Stimulated activated CD8-positive, alpha-beta memory T cell treated with anti-CD3 and anti-CD28 coated beads, Interleukin-7, amount 100 ng/mL, for 48 hours (primary cell): ENCODE data around the gene MTA3.
A peak's percentile ranks its signal among the peaks of the same experiment; 100 is the strongest.

Source experiments
- DNase-seq, 2 donors: peaks; one replicate each; pipeline ENCODE4 v3.0.0-alpha.2; 2020; ENCODE audit warnings: low read depth in 1 of 2; ENCODE audit errors: extremely low read depth in 1 of 2

MTA3 gene

DNA sequence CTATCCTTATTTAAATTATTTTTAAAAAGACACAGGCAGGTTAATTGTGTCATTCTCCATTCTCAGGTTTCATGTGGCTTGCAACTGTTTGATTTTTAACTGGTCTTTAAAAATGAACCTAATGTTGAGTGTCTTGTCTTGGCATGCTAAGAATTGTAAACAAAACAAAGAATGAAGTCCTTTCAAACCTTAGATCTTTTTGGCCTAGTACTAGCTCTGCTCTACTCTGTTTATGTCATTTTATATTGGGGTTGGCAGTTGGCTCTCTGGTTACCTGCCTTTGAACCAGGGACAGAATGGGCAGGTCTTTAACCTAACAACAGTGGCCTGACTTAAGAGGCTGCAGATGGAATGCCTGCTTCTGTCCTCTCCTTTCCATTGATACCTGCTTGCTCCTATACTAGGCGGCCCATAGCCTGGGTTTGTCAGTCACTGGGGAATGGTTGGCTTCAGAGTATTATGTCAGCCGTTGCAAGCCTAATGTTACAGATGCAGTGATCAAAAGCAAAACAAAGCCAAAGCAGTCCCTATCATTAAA, 85.5 kb downstream of the MTA3 start:
- DNase-seq: no peak

DNA sequence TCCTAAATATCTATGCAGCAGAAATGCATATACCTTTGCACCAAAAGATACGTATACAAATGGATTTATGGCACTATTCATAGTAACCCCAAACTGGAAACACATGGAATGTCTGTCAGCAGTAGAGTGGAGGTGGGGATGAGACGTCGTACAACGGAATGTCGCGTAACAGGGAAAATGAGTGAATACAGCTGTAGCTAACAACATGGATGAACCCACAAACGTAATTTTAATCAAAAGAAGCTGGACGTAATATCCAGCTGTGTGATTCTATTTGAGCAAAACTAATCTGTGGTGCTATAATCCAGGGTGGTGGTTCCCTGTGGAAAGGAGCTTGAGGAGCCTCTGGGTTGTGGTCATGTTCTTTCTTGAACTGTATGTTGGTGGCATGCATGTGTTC, 89.9 kb downstream of the MTA3 start:
- DNase-seq: no peak

DNA sequence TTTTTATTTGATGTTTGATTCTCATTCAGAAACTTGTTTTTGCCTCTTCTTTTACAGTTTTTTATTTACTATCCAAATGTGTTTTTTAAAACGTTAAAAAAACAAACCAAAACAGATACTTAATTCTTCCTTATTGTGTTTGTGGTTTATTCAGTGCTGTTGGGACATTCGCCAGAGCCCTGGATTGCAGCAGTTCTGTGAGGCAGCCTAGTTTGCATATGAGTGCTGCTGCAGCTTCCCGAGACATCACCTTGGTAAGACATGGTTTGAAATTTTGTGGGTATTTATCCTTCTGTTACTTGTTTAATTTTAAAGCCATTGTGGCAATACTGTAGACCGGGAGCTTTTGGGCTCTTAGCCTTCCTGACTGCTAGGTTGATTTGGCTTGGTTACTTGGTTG, 91.2 kb downstream of the MTA3 start:
- no peak for DNase-seq

DNA sequence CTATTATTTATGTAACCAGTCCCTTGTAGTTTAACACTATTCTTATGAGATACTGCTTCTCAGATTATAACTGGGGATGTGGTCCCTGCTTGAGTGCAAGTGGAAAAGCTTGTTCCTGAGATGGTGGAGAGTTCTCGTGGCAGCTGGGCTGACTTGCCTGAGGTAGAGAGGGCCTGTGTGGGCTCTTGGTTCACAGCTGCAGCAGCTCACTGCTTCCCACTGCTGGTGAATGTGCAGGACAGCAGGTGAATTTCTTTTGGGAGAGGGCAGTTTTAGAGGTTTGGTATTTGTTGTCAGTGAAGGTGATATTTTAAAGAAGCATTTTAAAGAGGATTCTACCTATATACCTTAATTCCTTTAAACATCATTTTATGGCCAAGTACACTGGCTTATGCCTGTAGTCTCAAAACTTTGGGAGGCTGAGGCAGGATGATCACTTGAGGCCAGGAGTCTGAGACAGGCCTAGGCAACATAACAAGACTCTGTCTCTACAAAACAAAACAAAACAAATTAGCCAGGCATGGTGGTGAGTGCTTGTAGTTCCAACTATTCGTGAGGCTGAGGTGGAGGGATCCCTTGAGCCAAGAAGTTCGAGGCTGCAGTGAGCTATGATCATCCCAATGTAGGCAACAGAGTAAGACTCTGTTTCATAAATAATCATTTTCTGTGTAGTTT, 94.8 kb downstream of the MTA3 start:
- peak in 1 of 2 donors; percentile 25 for DNase-seq

DNA sequence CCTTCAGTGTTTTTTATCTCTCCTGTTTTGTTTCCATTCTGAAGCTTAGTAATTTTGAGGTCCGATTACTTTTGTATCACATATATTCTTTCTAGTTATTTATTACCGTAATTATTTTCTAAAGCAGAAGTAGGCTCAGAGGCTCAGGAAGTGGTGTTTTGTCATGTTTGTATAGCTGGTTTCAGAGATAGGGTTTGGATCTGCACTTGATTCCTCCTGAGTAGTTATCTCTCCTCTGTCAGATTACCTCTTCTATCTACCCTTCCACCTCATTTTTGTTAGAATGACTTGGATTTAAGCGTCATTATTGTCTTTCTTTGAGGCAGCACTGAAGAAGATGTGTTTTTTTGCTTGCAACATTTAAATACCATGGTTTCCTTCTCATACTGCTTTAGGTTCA, 95.4 kb downstream of the MTA3 start:
- DNase-seq: no peak

DNA sequence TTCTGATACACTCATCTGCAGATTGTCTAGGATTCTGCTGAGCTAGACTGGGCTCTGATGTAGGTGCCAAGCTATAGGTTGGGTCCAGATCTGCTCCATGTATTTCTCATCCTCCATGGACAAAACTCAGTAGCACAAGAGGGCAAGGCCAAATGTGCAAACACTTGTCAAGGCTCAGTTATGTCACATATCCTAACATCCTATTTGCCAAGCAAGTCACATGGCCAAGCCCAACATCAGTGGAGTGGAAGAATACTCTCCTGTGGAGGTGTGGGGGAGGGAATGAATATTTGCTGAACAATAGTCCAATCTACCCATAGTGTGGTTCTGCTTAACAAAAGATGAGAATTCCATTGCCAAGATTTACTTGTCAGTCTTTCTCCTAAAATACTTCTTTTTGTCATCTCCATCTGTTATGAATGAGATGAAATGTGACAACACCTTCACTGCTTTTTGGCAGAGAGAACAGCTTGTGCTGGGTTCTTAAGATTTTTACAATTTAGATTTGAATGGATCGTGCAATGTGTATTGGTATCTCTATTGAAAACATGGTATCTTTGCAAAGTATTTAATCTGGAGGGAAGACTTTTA, 105.7 kb downstream of the MTA3 start:
- no peak for DNase-seq

DNA sequence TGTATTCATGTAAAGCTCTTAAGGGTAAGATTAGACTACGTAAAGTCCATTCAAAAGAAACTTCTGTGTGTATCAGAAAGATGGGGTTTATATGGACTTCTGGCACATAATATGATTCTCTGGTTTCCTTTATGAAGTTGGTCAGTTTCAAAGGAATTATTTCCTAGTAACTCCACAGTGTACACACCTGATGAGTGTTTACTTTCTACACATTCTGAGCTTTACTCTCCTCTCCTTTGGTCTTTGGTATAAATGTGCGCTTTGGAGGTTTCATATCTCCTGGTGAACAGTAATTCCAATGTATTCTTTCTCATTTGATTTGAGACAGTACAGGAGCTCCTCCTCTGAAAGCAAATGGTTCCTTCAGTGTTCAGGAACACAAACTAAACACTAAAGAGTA, 107.4 kb downstream of the MTA3 start:
- DNase-seq: no peak

DNA sequence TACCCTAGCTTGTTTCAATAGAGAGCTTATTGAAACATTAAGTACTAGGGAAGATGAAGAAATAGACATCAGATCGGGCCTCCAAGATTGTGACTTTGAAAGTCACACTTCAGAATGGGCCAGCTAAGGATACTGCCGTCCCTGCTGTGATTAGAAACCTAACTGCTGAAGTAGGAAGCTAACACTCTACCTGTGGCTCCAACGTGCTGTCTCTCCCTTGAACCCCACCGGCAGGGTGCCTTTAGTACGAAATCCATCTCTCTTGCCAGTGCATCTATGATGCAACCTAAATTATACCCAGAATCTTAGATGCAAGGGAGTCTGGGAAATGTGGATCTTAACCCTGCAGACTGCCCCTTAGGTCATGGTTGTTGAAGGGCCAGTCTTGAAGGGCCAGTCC, 116.9 kb downstream of the MTA3 start:
- no peak for DNase-seq

DNA sequence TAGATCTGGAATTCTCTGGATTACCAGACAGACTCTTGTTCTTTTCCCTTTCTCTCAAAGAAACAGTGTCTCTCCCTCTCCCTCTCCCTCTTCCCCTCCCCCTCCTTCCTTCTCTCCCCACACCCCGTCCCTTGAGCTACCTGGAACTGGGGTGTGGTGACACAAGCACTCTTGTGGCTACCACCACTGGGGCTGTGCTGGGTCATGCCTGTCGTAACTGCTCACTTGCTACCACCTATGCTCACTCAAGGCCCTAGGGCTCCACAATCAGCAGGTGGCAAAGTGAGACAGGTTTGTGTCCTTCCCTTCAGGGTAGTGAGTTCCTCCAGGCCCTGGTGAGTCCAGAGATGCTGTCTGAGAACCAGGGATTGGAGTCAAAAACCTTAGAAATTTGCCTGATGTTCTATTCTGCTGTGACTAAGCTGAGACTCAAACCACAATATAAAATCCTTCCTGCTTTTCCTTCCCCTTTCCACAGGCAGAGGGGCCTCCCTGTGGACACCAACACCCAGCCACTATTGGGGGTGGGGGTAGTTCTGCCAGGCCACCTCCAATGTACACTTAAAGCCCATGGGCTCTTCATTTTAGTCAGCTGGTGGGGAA, 124.7 kb downstream of the MTA3 start:
- no peak for DNase-seq

DNA sequence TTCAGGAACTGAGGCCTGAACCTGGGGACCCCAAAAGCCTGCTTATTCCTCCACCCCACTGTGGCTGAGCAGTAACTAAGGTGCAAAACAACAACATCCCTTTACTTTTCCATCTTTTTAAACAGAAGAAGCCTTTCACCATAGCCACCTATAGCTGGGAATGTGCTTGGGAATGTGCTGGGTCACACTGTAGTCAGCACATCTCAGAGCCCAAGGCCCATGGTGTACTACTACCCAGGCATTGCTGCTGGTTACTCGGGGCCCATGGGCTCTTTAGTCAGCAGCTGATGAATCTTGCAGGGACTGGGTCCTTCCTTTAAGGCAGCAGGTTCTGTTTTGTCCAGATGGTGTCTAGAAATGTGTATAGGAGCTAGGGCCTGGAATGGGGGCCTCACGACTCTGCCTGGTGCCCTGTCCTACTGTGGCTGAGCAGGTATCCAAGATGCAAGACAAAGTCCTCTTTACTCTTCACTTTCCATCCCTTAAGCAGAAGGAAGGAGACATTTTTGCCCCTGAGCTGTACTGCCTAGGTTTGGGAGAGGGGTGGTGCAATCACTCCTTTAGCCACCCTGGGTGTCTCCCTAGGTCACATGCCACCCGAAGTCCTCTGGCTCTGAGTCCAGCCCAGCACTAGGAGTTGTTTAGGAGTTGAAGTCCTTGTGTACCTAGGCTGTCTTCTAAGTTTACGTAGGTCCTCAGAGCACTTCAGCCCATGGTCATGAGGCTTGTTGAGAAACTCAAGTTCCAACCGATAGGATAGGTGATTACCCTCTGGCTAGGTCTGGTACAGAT, 125.5 kb downstream of the MTA3 start:
- no peak for DNase-seq

DNA sequence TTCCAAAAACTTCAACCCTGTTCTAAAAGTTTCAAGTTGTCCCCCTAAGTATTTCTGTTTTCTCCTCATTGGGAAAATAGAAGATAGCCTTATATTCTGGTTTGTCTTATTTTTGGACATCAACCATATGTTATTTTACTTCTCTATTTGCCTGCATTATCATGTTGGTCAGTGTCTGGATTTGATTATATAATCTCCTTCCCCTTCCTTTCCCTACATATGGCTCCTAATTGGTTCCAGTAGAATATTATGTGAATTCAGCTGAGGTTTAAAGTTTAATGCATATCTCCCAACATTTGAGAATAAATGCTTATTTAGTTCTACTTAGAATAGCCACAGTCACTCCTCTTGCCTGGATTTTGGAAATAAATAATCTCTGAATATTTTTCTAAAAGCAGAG, 128.6 kb downstream of the MTA3 start:
- no peak for DNase-seq

DNA sequence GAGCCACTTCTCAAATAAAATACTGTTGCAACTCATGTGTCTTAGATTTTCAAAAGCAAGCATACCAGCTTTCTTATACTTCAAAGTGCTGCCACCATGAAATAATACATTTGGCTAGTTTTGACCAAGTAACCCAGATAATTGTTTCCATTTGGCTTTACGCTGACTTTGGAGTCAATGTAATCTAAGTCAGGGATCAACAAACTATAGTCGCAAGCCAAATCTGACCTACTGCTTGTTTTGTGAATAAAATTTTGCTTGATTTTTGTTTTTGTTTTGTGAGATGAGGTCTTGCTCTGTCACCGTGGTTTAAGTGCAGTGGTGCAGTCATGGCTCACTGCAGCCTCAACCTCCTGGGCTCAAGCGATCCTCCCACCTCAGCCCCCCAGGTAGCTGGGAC, 130.5 kb downstream of the MTA3 start:
- no peak for DNase-seq

DNA sequence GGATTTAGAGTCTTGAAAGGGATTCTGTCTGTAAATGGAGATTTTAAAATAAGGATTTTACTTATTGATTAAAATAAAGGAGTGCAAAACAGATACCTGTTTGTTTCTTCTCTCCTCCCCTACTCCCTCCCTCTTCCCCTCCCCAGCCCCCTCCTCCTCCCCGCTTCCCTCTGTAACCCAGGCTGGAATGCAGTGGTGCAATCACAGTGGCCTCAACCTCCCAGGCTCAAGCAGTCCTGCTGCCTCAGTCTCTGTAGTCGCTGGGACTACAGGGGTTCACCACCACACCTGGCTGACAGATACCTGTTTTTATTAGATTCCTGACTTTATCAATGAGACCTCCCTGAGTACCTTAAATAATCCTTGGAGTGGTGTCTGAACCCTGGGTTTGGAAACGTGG, 138.4 kb downstream of the MTA3 start:
- DNase-seq: no peak

DNA sequence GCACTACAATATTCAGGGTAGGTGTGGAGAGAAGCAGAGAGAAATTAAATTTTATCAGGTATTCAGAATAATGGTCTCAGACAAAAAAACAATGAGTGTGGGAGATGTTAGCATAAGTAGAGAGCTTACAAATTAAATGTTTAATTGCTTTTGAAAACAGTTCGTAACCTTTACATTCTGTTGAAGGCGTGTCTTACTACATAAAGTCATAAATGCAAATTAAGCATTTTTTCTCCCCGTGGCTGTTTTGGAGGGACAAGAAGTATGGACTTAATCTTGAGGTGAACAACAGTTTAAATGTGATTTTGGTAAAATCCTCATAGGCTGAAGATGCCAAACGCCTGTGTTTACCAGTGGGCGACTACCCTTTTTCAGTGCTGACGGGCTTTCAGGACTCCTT, 139.7 kb downstream of the MTA3 start:
- no peak for DNase-seq

DNA sequence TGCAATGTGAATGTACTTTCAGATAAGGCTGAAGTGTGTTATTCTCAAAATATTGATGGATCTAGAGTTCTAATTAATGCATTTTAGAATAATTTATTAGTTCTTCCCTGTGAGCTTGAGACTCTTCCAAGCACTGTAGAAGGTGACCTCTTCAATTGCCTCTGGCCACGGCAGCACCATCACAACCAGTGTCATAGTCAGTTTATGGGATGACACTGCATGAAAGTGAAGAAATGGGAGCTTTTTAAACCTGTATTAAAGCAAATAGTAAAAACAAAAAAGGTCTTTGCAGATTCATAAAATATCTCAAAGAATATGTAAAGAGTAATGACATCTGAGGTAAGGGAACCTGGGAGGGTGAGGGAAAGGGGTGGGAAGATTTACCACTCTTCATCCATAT, 143.5 kb downstream of the MTA3 start:
- no peak for DNase-seq

DNA sequence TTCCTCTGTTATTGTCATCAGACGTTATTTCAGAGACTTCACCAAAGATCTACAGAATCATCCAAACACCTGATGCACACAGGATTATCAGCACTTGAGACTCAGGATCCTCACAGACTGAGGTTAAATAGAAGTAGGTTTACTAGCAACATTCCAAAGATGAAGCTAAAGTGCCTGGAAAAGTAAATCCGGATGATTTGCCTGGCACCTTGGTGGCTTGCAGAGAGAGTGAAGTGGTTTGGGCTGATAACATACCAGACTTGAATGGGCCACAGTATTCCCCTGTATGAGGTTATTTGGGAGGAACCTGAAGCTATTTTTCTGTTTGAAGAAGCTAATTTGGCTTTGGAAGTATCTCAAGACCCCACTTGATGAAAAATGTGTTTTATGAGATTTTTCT, 144.5 kb downstream of the MTA3 start:
- DNase-seq: no peak

DNA sequence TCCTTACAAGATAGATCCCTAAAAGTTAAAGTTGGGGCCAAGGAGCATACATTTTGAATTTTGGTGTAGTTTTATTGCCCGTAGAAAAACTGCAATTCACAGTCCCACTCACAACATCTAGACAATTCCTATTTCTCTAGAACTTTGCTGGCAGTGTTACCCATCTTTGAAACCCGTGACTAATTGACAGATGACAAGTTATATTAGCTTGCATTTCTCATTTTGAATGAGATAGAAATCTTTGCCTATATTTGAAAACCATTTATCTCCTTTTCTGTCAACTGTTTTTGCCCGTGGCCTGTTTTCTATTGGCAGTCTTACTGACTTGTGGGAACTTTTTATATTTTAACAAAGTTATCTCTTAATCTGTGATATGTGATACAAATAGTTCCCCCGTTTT, 145.5 kb downstream of the MTA3 start:
- no peak for DNase-seq

DNA sequence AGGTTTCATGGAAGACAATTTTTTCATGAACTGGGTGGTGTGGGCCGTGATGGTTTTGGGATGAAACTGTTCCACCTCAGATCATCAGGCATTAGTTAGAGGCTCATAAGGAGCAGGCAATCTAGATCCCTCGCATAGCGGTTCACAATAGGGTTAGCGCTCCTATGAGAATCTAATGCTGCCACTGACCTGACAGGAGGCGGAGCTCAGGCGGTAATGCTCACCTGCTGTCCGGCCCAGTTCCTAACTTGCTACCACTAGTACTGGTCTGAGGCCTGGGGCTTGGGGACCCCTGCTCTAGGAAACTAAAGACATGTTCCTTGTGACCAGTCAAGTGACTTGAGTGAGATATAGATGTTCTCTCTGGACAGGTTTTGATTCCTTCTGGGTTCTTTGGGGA, 146.3 kb downstream of the MTA3 start:
- no peak for DNase-seq

DNA sequence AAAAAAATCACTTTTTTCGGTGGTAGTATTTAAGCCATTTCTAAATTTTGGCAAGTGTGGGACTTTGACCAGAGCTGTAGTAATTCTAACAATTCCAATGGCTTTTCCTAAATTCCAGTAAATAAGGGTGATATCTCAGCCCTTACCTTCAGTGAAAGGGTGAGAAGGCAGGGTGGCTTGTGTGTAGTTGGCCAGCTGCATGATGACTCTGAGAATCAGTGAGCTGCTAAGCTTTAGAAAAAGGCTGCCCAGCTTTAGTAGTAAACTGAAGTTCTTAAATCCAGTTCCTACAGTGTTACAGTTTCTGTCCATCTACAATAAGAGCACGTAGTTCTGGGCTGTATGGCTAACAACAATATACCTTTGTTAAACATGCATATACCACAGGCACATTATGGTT, 153.5 kb downstream of the MTA3 start:
- DNase-seq: no peak

DNA sequence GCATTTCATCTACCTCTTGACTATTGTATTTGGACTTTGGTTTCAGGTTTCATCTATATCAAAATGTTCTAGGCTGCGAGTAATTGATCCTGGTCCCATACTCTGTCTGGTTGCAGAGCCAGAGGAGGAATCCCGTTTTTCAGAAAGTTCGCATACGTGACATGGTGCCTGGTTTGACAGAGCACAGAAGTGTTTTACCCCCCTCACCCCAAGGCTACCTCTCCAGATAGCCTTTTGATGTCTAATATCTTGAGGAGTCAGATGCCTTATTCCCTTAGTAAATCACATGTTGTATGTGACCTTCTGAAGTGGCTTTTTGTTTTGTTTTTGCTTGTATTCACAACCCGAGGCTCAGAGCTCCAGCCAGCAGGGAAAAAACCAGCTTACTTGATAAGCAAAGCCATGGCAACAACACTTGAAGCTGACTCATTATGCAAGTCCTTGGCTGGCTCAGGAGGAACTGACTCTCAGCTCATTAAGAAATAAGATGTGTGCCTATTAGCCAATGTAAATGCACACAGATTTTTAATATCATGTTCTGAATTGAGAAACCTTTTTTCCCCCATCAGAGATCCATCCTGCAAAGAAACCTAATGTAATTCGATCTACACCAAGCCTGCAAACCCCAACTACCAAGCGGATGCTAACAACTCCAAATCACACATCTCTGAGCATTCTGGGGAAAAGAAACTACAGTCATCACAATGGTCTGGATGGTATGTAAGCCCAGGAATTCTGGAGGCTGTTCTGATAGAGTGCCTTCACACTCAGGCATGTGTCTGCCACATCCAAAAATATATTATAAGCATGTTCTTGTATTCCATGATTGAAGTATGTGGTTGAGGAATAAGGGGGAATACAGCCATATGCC, 154.1 kb downstream of the MTA3 start:
- peak in 1 of 2 donors; percentile 30 for DNase-seq

DNA sequence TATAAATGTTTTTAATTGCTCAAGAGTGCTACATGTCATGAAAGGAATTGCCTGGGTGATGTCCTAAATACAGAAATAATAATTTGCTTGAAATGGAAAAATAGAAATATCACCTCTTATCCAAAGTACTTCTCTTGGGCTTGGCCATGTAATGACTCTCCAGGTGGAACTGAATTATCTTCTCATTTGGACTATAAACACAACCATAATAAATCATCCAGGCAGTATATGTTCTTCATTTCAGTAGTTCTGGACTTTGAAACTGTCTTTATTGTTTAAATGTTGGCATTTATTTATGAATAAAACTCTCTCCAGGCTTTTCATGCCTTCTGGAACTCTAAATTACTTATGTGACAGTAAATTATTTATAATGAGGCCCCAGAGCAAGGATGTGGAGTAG, 155.0 kb downstream of the MTA3 start:
- no peak for DNase-seq
